HG03280 (cell line): ENCODE data around the gene PCDHGA7.
"Not testable (repeated sequence)": the region's sequence is repeated elsewhere in the genome, so short reads cannot be mapped to it uniquely, and the experiment has no call there.

ENCODE experiments used
- ATAC-seq: cut with Tn5 transposase; IDR thresholded peaks from one replicate; pipeline ENCODE4 v1.9.1; 2021; ENCODE audit warnings: mild to moderate bottlenecking, moderate library complexity; ENCODE audit not compliant: unreplicated experiment

PCDHGA7 gene

GRCh38 chr5:141366016-141366896 is 16.3 kb upstream of the PCDHGA7 start:
- no peak for ATAC-seq

- ATAC-seq: no peak
These were observed 12.3 kb upstream of the PCDHGA7 start, which contains the start of gene PCDHGB3 for GRCh38 chr5:141369994-141370848. Gene PCDHGB3, plus strand, starts transcription at chr5:141370242. Its CDS starts 153 bp downstream, at chr5:141370395.

- no peak for ATAC-seq
These were observed 10.7 kb upstream of the PCDHGA7 start for GRCh38 chr5:141371572-141372475.

GRCh38 chr5:141373673-141374317 is 8.7 kb upstream of the PCDHGA7 start, which contains the start of gene PCDHGA6:
Gene PCDHGA6, plus strand, starts transcription at chr5:141373891. Its CDS starts 193 bp downstream, at chr5:141374084.
- no peak for ATAC-seq

- no peak for ATAC-seq
These were observed 7.9 kb upstream of the PCDHGA7 start for GRCh38 chr5:141374627-141375026.

GRCh38 chr5:141375444-141376155 is 6.9 kb upstream of the PCDHGA7 start:
- ATAC-seq: not testable (repeated sequence)

GRCh38 chr5:141383345-141383744 is 803 bp downstream of the PCDHGA7 start:
- no peak for ATAC-seq

GRCh38 chr5:141384471-141385267 is 2.1 kb downstream of the PCDHGA7 start:
- no peak for ATAC-seq

- ATAC-seq: peak; percentile 93
These were observed 5.2 kb downstream of the PCDHGA7 start, which contains the start of gene PCDHGB4 for GRCh38 chr5:141387557-141388311. Gene PCDHGB4, plus strand, starts transcription at chr5:141387698. Its CDS starts 187 bp downstream, at chr5:141387885.

- ATAC-seq: no peak
These were observed 6.1 kb downstream of the PCDHGA7 start for GRCh38 chr5:141388661-141389060.

- ATAC-seq: no peak
These were observed 6.9 kb downstream of the PCDHGA7 start for GRCh38 chr5:141389153-141390042.

GRCh38 chr5:141392429-141393198 is 10.1 kb downstream of the PCDHGA7 start, which contains the start of gene PCDHGA8:
Gene PCDHGA8, plus strand, starts transcription at chr5:141392633. Its CDS starts 181 bp downstream, at chr5:141392814.
- ATAC-seq: no peak

- ATAC-seq: no peak
These were observed 10.7 kb downstream of the PCDHGA7 start for GRCh38 chr5:141393267-141393666.

- ATAC-seq: not testable (repeated sequence)
These were observed 12.1 kb downstream of the PCDHGA7 start for GRCh38 chr5:141394401-141395187.
